CD4-positive, alpha-beta T cell (primary cell): ENCODE measurements around the gene NRDC. TPM values are rescaled to one million over a fixed set of nuclear protein-coding genes. Genes with fewer than 3 reads are reported as not detected.

ENCODE experiments used
- ATAC-seq: fragments of 200-7000 bp; cut with Tn5 transposase; one replicate; pipeline ENCODE4 v1.10.0; 2022; ENCODE audit warnings: mild to moderate bottlenecking; ENCODE audit not compliant: poor library complexity
- CTCF ChIA-PET: fragments of 350-600 bp; sonication (Branson Sonifier 250); formaldehyde crosslinking; loops from one replicate; lab custom pipeline; 2021; ENCODE audit warnings: antibody characterized with exemption, inconsistent platforms; lab: Charles Lee
- POLR2A ChIA-PET: fragments of 350-600 bp; sonication (Branson Sonifier 250); formaldehyde crosslinking; loops from one replicate; lab custom pipeline; 2021; ENCODE audit warnings: antibody characterized with exemption, inconsistent platforms; lab: Charles Lee
- DNase-seq, 14 experiments: peaks; one replicate each; pipeline ENCODE4 v3.0.0-alpha.2; 2013 to 2020; ENCODE audit warnings: mixed read lengths in 2 of 14
- H3K27ac ChIP-seq, 2 donors: one replicate each; pipeline versions ENCODE4 v1.5.1 to v1.7.0; 2013; ENCODE audit warnings: low read length in 2 of 2, low read depth in 1 of 2, mild to moderate bottlenecking in 1 of 2
- H3K27me3 ChIP-seq, 2 experiments: 1 replicate in 1 of 2; 2 replicates in 1 of 2; pipeline versions ENCODE4 v1.6.1 to v1.7.0; 2013; ENCODE audit warnings: low read length in 2 of 2, control low read depth in 1 of 2, mild to moderate bottlenecking in 1 of 2, moderate library complexity in 1 of 2; ENCODE audit not compliant: insufficient read depth in 2 of 2, control insufficient read depth in 1 of 2
- H3K36me3 ChIP-seq: one replicate; pipeline ENCODE4 v1.6.1; 2013; ENCODE audit warnings: low read length, control low read depth; ENCODE audit not compliant: insufficient read depth
- H3K4me1 ChIP-seq: one replicate; pipeline ENCODE4 v1.6.1; 2013; ENCODE audit warnings: low read length, control low read depth; ENCODE audit not compliant: insufficient read depth
- H3K4me3 ChIP-seq: one replicate; pipeline ENCODE4 v1.5.1; 2013; ENCODE audit warnings: mild to moderate bottlenecking, low read length, moderate library complexity
- H3K9me3 ChIP-seq, 2 experiments: 1 replicate in 1 of 2; 2 replicates in 1 of 2; pipeline versions ENCODE4 v1.6.1 to v1.7.0; 2013; ENCODE audit warnings: low read length in 2 of 2, mild to moderate bottlenecking in 2 of 2, control low read depth in 1 of 2, moderate library complexity in 1 of 2; ENCODE audit not compliant: control insufficient read depth in 1 of 2, insufficient read depth in 1 of 2
- H3K27ac Mint-ChIP-seq: one replicate; pipeline ENCODE4 v1.8.0; 2020; ENCODE audit warnings: mixed read lengths
- H3K27me3 Mint-ChIP-seq: one replicate; pipeline ENCODE4 v1.8.0; 2021; ENCODE audit warnings: mixed read lengths
- H3K36me3 Mint-ChIP-seq: one replicate; pipeline ENCODE4 v1.8.0; 2021; ENCODE audit warnings: low read depth, mixed read lengths
- H3K4me1 Mint-ChIP-seq: one replicate; pipeline ENCODE4 v1.8.0; 2021; ENCODE audit warnings: low read depth, mixed read lengths
- H3K4me3 Mint-ChIP-seq: one replicate; pipeline ENCODE4 v1.8.0; 2020; ENCODE audit warnings: mild to moderate bottlenecking, mixed read lengths
- H3K9me3 Mint-ChIP-seq: one replicate; pipeline ENCODE4 v1.8.0; 2020; ENCODE audit warnings: mixed read lengths
- intact Hi-C, 2 experiments: fragments of 100-400 bp; cut with DNase I in 1 of 2; cut with micrococcal nuclease in 1 of 2; formaldehyde crosslinking; loops; one replicate each; pipeline versions ENCODE4 v1.15.1 to v1.9.0; 2023 to 2025; cut with DNase I, micrococcal nuclease
- total RNA-seq, 174 experiments: library from RNA in 2 of 174; stranded (reverse) in 2 of 174; gene quantifications; one replicate each; pipeline ENCODE4 v1.2.3 and lab custom pipeline; 2021 to 2026
- TF ChIP-seq, protein P1 (sequence below): fragments of 200-600 bp; IDR thresholded peaks from one replicate; pipeline ENCODE4 v1.8.0; 2022; ENCODE audit warnings: antibody characterized with exemption, mild to moderate bottlenecking

NRDC gene
- total RNA-seq, 2 experiments from 2014 or later, result 59.0 to 62.4 TPM

GRCh38 chr1:51842261-51842660 lies 36.3 kb downstream of the NRDC start:
- POLR2A ChIA-PET, result no interaction called here

GRCh38 chr1:51840743-51841461 lies 37.6 kb downstream of the NRDC start:
- Histone ChIP-seq H3K27ac (no peak overlapping the region), H3K4me3 (no peak overlapping the region), H3K36me3 (peaks cover 31% of the 10 kb centered on the region), H3K9me3 (no peaks in the 10 kb centered on the region), H3K27me3 (no peaks in the 10 kb centered on the region), H3K4me1 (peaks cover 3% of the 10 kb centered on the region)
- peaks cover 51% of the 10 kb centered on the region for H3K36me3 Mint-ChIP-seq
- peaks cover 50% of the 10 kb centered on the region for H3K4me1 Mint-ChIP-seq
- no peaks in the 10 kb centered on the region for H3K9me3 Mint-ChIP-seq
- ChIA-PET POLR2A (interaction anchor here (1.0 kb wide), 1 partner anchor 39 kb away, joined by 3 read pairs; no protein-coding TSS in a partner anchor), CTCF (interaction anchor here (0.7 to 1.8 kb wide), 3 partner anchors 9 to 56 kb away, joined by 3 read pairs; no protein-coding TSS in a partner anchor)
- DNase-seq (no peak), ATAC-seq (no peak)
- no peak overlapping the region for H3K27ac Mint-ChIP-seq
- no peak overlapping the region for H3K4me3 Mint-ChIP-seq
- intact Hi-C loops, result no loop called here
- TF ChIP-seq, protein P1, sequence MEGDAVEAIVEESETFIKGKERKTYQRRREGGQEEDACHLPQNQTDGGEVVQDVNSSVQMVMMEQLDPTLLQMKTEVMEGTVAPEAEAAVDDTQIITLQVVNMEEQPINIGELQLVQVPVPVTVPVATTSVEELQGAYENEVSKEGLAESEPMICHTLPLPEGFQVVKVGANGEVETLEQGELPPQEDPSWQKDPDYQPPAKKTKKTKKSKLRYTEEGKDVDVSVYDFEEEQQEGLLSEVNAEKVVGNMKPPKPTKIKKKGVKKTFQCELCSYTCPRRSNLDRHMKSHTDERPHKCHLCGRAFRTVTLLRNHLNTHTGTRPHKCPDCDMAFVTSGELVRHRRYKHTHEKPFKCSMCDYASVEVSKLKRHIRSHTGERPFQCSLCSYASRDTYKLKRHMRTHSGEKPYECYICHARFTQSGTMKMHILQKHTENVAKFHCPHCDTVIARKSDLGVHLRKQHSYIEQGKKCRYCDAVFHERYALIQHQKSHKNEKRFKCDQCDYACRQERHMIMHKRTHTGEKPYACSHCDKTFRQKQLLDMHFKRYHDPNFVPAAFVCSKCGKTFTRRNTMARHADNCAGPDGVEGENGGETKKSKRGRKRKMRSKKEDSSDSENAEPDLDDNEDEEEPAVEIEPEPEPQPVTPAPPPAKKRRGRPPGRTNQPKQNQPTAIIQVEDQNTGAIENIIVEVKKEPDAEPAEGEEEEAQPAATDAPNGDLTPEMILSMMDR, result no peak
- no peaks in the 10 kb centered on the region for H3K27me3 Mint-ChIP-seq

More at GRCh38 chr1:51842261-51842660, 36.3 kb downstream of the NRDC start:
- intact Hi-C loops, result no loop called here
- peaks cover 50% of the 10 kb centered on the region for H3K4me1 Mint-ChIP-seq
- Histone ChIP-seq H3K27ac (no peak overlapping the region), H3K36me3 (peaks cover 26% of the 10 kb centered on the region), H3K27me3 (no peaks in the 10 kb centered on the region), H3K4me3 (no peak overlapping the region), H3K4me1 (peaks cover 3% of the 10 kb centered on the region), H3K9me3 (no peaks in the 10 kb centered on the region)
- H3K27ac Mint-ChIP-seq, result no peak overlapping the region
- DNase-seq, result no peak
- no peaks in the 10 kb centered on the region for H3K27me3 Mint-ChIP-seq
- ATAC-seq, result no peak
- TF ChIP-seq, protein P1, result no peak
- H3K9me3 Mint-ChIP-seq, result no peaks in the 10 kb centered on the region
- CTCF ChIA-PET, result no interaction called here
- peaks cover 43% of the 10 kb centered on the region for H3K36me3 Mint-ChIP-seq
- no peak overlapping the region for H3K4me3 Mint-ChIP-seq

DNA sequence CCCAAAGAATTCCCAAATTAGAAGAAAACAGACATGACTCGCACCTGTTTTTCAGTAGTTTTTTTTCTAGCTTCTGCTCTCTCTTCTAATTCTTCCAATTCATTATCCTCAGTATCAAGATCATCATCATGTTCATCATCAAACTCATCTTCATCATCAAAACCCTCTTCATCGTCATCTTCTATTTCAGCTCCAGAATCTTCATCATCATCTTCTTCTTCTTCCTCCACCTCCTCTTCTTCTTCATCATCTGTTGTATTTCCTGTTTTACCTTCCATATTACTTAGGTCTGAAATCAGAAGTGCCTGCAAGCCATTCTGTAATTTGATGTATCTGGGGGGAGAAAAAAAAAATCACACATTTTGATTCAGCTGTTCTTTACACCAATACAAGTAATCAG lies 38.3 kb downstream of the NRDC start:
- POLR2A ChIA-PET, result interaction anchor here (1.0 kb wide), 1 partner anchor 39 kb away, joined by 3 read pairs; no protein-coding TSS in a partner anchor
- Mint-ChIP-seq H3K27ac (no peak overlapping the region), H3K4me1 (peaks cover 44% of the 10 kb centered on the region)

More for the DNA sequence above, 38.3 kb downstream of the NRDC start:
- TF ChIP-seq, protein P1, result no peak
- H3K9me3 Mint-ChIP-seq, result no peaks in the 10 kb centered on the region
- CTCF ChIA-PET, result interaction anchor here (0.7 to 1.8 kb wide), 2 partner anchors 10 to 39 kb away, joined by 3 read pairs; no protein-coding TSS in a partner anchor
- H3K4me1 ChIP-seq, result peaks cover 3% of the 10 kb centered on the region
- H3K4me3 ChIP-seq, result no peak overlapping the region
- peaks cover 58% of the 10 kb centered on the region for H3K36me3 Mint-ChIP-seq
- no peaks in the 10 kb centered on the region for H3K27me3 ChIP-seq
- no peak overlapping the region for H3K27ac ChIP-seq
- H3K4me3 Mint-ChIP-seq, result no peak overlapping the region
- no peaks in the 10 kb centered on the region for H3K9me3 ChIP-seq
- no peaks in the 10 kb centered on the region for H3K27me3 Mint-ChIP-seq
- intact Hi-C loops, result no loop called here
- H3K36me3 ChIP-seq, result peaks cover 35% of the 10 kb centered on the region
- ATAC-seq (no peak), DNase-seq (no peak)
